Measurements from ENCODE around the gene EFHB.
"Not testable (repeated sequence)": the region's sequence is repeated elsewhere in the genome, so short reads cannot be mapped to it uniquely, and the experiment has no call there.

EFHB gene

DNA sequence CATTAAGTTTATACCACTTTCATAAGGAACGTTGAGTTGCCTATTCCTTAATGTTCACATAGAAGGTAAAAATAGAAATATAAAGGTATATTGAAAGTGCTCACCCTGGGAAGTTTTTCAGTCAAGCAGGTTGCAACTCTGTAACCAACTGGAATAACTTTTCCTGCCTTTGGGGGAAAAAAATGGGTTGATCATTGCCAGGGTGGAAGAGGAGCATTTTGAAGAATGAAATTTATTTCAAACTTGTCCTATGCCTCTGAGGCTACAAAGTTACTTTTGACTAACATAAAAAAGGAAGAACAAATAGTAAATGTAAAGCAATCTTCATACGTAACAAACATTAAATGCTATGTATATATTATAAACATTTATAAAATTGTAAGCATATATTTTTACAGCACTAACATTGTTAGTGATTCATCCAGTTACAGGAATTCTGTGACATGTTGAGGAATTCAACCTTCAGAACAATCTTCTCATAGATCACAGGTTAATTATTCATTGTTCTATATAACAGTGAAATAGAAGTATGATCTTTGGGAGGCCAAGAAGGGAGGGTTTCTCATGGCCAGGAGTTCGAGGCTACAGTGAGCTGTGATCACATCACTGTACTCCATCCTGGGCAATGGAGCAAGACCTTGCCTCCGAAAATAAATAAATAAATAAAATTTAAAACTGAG lies 13.5 kb downstream of the EFHB start:
- no peaks in the 10 kb centered on the region for H3K9me3 ChIP-seq (ENCODE audit: control insufficient read depth in 1 of 2, low read length in 2 of 2)
- H3K36me3 ChIP-seq (ENCODE audit: control insufficient read depth in 1 of 2, insufficient read depth in 2 of 2, low read length in 2 of 2) = no peaks in the 10 kb centered on the region
- H3K27me3 ChIP-seq (ENCODE audit: low read depth, low read length) = no peaks in the 10 kb centered on the region
- H3K4me1 ChIP-seq (ENCODE audit: control insufficient read depth in 1 of 2, insufficient read depth in 2 of 2, low read length in 2 of 2) = no peaks in the 10 kb centered on the region
- no peak overlapping the region for H3K27ac ChIP-seq (ENCODE audit: low read length)
- H3K4me3 ChIP-seq (ENCODE audit: low read depth in 1 of 2, low read length in 2 of 2) = no peak overlapping the region

DNA sequence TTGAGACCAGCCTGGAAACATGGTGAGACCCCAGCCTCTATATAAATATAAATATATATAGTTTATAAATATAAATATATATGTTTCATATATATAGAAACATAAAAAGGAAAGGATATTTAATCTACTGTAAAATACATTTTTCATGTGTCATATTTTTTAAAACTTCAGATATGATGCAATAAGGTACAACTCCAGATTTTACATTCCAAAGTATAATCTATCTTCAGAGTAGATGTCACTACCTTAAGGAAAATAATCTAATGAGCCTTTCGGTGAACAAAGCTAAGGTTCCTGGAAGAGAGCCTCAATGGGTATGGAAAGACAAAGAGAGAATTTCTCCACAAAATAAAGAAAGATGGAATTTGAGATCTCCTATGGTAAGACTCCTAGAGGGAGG lies 16.9 kb downstream of the EFHB start:
- H3K4me3 ChIP-seq (ENCODE audit: low read depth in 1 of 2, low read length in 2 of 2) = no peak overlapping the region
- H3K27me3 ChIP-seq (ENCODE audit: low read depth, low read length) = no peaks in the 10 kb centered on the region
- H3K36me3 ChIP-seq (ENCODE audit: control insufficient read depth in 1 of 2, insufficient read depth in 2 of 2, low read length in 2 of 2) = no peaks in the 10 kb centered on the region
- H3K27ac ChIP-seq (ENCODE audit: low read length) = no peak overlapping the region
- H3K4me1 ChIP-seq (ENCODE audit: control insufficient read depth in 1 of 2, insufficient read depth in 2 of 2, low read length in 2 of 2) = no peaks in the 10 kb centered on the region
- peaks cover 0 to 7% of the 10 kb centered on the region in 2 donors for H3K9me3 ChIP-seq (ENCODE audit: control insufficient read depth in 1 of 2, low read length in 2 of 2)

DNA sequence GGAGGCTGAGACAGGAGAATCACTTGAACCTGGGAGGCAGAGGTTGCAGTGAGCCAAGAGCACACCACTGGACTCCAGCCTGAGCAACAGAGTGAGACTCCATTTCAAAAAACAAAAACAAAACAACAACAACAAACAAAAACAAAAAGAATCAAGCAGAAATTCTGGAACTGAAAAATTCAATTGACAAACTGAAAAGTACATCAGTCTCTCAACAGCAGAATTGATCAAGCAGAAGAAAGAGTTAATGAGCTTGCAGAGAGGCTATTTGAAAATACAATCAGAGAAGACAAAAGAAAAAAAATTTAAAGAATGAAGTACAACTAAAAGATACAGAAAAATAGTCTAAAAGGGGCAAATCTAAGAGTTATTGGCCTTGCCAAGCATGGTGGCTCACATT lies 22.6 kb downstream of the EFHB start:
- Histone ChIP-seq H3K27ac (ENCODE audit: low read length) (no peak overlapping the region), H3K36me3 (ENCODE audit: control insufficient read depth in 1 of 2, insufficient read depth in 2 of 2, low read length in 2 of 2) (no peaks in the 10 kb centered on the region), H3K4me3 (ENCODE audit: low read depth in 1 of 2, low read length in 2 of 2) (no peak overlapping the region), H3K4me1 (ENCODE audit: control insufficient read depth in 1 of 2, insufficient read depth in 2 of 2, low read length in 2 of 2) (no peaks in the 10 kb centered on the region), H3K27me3 (ENCODE audit: low read depth, low read length) (no peaks in the 10 kb centered on the region), H3K9me3 (ENCODE audit: control insufficient read depth in 1 of 2, low read length in 2 of 2) (peaks cover 0 to 16% of the 10 kb centered on the region in 2 donors)

DNA sequence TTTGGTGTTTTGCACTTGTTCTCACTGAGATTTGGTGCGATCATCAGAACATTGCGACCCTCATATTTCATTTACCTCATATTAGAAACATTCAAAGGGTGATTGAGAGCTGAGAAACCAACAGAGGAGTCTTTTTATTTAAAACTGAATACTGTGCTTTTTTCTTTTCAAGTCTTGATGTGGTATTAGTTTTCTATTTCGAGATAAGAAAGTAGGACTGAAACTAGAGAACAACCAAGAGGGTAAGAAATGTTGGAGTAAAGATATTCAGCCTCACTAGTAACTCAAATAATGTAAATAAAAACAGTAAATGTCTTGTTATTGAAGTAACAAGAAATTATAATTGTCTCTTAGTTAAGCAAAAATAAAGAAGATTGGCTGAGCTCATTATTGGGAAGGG lies 26.5 kb downstream of the EFHB start:
- Histone ChIP-seq H3K36me3 (ENCODE audit: control insufficient read depth in 1 of 2, insufficient read depth in 2 of 2, low read length in 2 of 2) (no peaks in the 10 kb centered on the region), H3K27ac (ENCODE audit: low read length) (no peak overlapping the region), H3K9me3 (ENCODE audit: control insufficient read depth in 1 of 2, low read length in 2 of 2) (peaks cover 0 to 9% of the 10 kb centered on the region in 2 donors), H3K4me1 (ENCODE audit: control insufficient read depth in 1 of 2, insufficient read depth in 2 of 2, low read length in 2 of 2) (no peaks in the 10 kb centered on the region), H3K4me3 (ENCODE audit: low read depth in 1 of 2, low read length in 2 of 2) (no peak overlapping the region), H3K27me3 (ENCODE audit: low read depth, low read length) (no peaks in the 10 kb centered on the region)

DNA sequence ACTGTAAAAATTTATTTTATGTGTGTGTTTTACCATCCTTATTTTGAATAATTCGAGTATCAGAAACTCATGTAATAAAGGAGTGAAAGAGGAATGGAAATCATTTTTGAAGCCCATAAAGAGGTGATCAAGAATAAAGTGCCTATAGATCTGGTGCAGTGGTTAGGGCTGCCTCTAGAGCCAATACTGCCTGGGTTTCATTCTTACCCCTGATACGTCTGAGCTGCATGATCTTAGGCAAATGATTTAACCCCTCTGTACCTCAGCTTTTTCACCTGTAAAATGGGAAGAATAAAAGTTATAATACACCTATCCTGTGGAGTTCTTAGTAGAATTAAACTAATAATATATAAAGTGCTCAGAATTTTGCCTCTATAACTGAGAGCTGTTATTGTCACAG lies 30.4 kb downstream of the EFHB start:
- Histone ChIP-seq H3K36me3 (ENCODE audit: control insufficient read depth in 1 of 2, insufficient read depth in 2 of 2, low read length in 2 of 2) (no peaks in the 10 kb centered on the region), H3K27me3 (ENCODE audit: low read depth, low read length) (no peaks in the 10 kb centered on the region), H3K4me1 (ENCODE audit: control insufficient read depth in 1 of 2, insufficient read depth in 2 of 2, low read length in 2 of 2) (no peaks in the 10 kb centered on the region), H3K4me3 (ENCODE audit: low read depth in 1 of 2, low read length in 2 of 2) (no peak overlapping the region), H3K27ac (ENCODE audit: low read length) (no peak overlapping the region), H3K9me3 (ENCODE audit: control insufficient read depth in 1 of 2, low read length in 2 of 2) (no peaks in the 10 kb centered on the region)

DNA sequence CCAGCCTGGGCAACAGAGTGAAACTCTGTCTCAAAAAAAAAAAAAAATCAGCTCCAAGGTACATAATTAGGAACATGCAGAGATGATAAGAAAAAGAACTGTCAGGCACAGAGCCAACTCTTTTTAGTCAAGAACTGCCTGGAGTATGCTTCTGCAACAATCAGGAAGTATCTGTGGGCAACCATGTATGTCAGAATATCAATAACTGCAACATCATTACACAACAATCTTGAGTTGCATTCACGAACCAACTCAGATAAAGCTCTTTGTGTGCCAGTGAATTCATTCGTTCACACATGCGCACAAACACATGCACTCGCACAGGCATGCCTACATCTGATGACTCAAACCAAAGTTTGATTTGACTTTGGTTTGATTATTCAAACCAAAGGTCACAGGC lies 32.1 kb downstream of the EFHB start:
- Histone ChIP-seq H3K36me3 (ENCODE audit: control insufficient read depth in 1 of 2, insufficient read depth in 2 of 2, low read length in 2 of 2) (no peaks in the 10 kb centered on the region), H3K4me1 (ENCODE audit: control insufficient read depth in 1 of 2, insufficient read depth in 2 of 2, low read length in 2 of 2) (no peaks in the 10 kb centered on the region), H3K9me3 (ENCODE audit: control insufficient read depth in 1 of 2, low read length in 2 of 2) (no peaks in the 10 kb centered on the region), H3K27me3 (ENCODE audit: low read depth, low read length) (no peaks in the 10 kb centered on the region), H3K4me3 (ENCODE audit: low read depth in 1 of 2, low read length in 2 of 2) (no peak overlapping the region), H3K27ac (ENCODE audit: low read length) (no peak overlapping the region)

DNA sequence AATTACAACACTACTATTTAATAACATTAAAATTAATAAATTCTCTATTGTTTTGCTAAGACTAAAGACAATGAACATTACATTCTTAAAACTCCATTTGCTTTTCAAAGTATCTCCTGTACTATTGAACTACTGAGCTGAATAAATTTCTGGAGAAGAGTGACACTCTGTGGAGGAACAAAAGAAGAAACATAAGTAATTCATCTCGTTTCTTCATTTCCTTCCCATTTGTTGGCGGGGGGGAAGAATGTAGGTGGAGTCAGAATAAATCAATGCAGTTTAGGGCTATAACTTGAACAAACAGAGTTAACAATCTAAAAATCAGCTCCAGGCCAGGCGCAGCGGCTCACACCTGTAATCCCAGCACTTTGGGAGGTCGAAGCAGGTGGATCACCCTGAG lies 32.7 kb downstream of the EFHB start:
- no peak overlapping the region for H3K4me3 ChIP-seq (ENCODE audit: low read depth in 1 of 2, low read length in 2 of 2)
- no peak overlapping the region for H3K27ac ChIP-seq (ENCODE audit: low read length)

DNA sequence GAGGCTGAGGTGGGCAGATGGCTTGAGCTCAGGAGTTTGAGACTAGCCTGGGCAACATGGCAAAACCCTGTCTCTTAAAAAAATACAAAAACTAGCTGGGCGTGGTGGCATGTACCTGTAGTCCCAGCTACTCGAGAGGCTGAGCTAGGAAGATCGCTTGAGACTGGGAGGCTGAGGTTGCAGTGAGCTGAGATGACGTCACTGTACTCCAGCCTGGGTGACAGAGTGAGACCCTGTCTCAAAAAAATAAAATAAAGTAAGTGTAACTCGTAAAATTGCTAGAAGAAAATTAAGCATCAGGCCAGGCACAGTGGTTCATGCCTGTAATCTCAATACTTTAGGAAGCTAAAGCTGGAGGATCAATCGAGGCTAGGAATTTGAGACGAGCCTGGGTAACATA lies 34.2 kb downstream of the EFHB start:
- not testable (repeated sequence) for H3K27ac ChIP-seq (ENCODE audit: low read length); H3K36me3 ChIP-seq (ENCODE audit: control insufficient read depth in 1 of 2, insufficient read depth in 2 of 2, low read length in 2 of 2); H3K4me3 ChIP-seq (ENCODE audit: low read depth in 1 of 2, low read length in 2 of 2); H3K4me1 ChIP-seq (ENCODE audit: control insufficient read depth in 1 of 2, insufficient read depth in 2 of 2, low read length in 2 of 2); H3K9me3 ChIP-seq (ENCODE audit: control insufficient read depth in 1 of 2, low read length in 2 of 2); H3K27me3 ChIP-seq (ENCODE audit: low read depth, low read length)

More for the DNA sequence above, 32.7 kb downstream of the EFHB start:
- Histone ChIP-seq H3K27me3 (ENCODE audit: low read depth, low read length) (no peaks in the 10 kb centered on the region), H3K9me3 (ENCODE audit: control insufficient read depth in 1 of 2, low read length in 2 of 2) (no peaks in the 10 kb centered on the region), H3K4me1 (ENCODE audit: control insufficient read depth in 1 of 2, insufficient read depth in 2 of 2, low read length in 2 of 2) (no peaks in the 10 kb centered on the region), H3K36me3 (ENCODE audit: control insufficient read depth in 1 of 2, insufficient read depth in 2 of 2, low read length in 2 of 2) (no peaks in the 10 kb centered on the region)

DNA sequence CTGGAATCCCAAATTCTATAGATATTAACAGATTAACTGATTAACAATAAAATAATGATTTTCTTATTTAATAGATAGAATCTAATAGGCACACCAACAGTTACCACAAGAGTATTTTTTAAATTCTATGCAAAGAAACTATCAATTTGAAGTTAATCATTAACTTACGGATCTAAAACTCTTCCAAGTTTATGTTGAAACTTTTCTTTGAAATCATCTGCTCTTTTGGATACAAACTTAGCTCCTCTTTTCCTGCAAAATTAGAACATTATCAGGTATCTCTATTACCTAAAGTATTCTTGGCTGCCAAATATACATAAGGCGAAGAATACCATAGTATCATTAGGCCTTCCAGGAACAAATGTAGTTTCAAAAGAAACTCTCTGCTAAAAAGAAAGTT lies 34.8 kb downstream of the EFHB start:
- Histone ChIP-seq H3K27ac (ENCODE audit: low read length) (no peak overlapping the region), H3K4me1 (ENCODE audit: control insufficient read depth in 1 of 2, insufficient read depth in 2 of 2, low read length in 2 of 2) (no peaks in the 10 kb centered on the region), H3K27me3 (ENCODE audit: low read depth, low read length) (no peaks in the 10 kb centered on the region), H3K9me3 (ENCODE audit: control insufficient read depth in 1 of 2, low read length in 2 of 2) (no peaks in the 10 kb centered on the region), H3K36me3 (ENCODE audit: control insufficient read depth in 1 of 2, insufficient read depth in 2 of 2, low read length in 2 of 2) (no peaks in the 10 kb centered on the region), H3K4me3 (ENCODE audit: low read depth in 1 of 2, low read length in 2 of 2) (no peak overlapping the region)

DNA sequence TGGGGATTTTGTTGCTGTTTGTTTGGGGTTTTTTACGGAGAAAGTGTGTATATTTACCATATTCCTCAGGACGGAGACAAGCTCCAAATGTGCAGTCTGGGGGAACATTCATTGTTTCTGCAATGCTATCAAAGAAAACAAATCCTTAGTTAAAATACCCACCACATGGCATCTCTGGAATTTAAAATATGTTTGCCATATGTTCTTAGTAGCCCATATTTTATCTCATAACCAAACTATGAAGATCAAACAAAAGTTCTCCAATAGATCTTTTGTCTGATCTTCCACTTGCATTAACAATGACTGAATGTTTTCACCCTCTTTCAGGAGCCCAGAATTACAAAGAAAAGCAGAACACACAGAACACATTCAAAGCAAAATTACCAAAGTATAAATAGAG lies 35.3 kb downstream of the EFHB start:
- no peaks in the 10 kb centered on the region for H3K36me3 ChIP-seq (ENCODE audit: control insufficient read depth in 1 of 2, insufficient read depth in 2 of 2, low read length in 2 of 2)
- H3K9me3 ChIP-seq (ENCODE audit: control insufficient read depth in 1 of 2, low read length in 2 of 2) = no peaks in the 10 kb centered on the region
- H3K27ac ChIP-seq (ENCODE audit: low read length) = no peak overlapping the region
- no peak overlapping the region for H3K4me3 ChIP-seq (ENCODE audit: low read depth in 1 of 2, low read length in 2 of 2)
- H3K27me3 ChIP-seq (ENCODE audit: low read depth, low read length) = no peaks in the 10 kb centered on the region
- no peaks in the 10 kb centered on the region for H3K4me1 ChIP-seq (ENCODE audit: control insufficient read depth in 1 of 2, insufficient read depth in 2 of 2, low read length in 2 of 2)

DNA sequence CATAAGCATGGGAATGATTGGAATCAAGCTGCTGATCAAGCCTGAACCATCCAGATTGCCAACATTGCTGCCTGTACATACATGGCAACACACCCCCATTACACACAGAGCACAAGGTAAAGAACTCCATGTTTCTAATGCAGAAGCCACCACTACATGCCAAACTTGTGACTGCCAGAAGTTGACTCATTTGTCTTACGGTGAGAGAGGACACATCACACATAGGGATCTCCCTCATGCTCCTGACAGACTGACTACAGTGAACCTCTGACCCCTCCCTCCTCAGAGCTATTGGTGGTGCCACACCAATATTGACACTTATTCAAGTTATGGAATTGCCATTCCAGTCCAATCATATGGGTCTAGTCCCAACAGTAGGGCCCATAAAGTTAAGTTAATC lies 42.3 kb downstream of the EFHB start:
- H3K4me3 ChIP-seq (ENCODE audit: low read depth in 1 of 2, low read length in 2 of 2) = no peak overlapping the region
- no peaks in the 10 kb centered on the region for H3K9me3 ChIP-seq (ENCODE audit: control insufficient read depth in 1 of 2, low read length in 2 of 2)
- no peak overlapping the region for H3K27ac ChIP-seq (ENCODE audit: low read length)
- no peaks in the 10 kb centered on the region for H3K36me3 ChIP-seq (ENCODE audit: control insufficient read depth in 1 of 2, insufficient read depth in 2 of 2, low read length in 2 of 2)
- H3K27me3 ChIP-seq (ENCODE audit: low read depth, low read length) = no peaks in the 10 kb centered on the region
- no peaks in the 10 kb centered on the region for H3K4me1 ChIP-seq (ENCODE audit: control insufficient read depth in 1 of 2, insufficient read depth in 2 of 2, low read length in 2 of 2)

DNA sequence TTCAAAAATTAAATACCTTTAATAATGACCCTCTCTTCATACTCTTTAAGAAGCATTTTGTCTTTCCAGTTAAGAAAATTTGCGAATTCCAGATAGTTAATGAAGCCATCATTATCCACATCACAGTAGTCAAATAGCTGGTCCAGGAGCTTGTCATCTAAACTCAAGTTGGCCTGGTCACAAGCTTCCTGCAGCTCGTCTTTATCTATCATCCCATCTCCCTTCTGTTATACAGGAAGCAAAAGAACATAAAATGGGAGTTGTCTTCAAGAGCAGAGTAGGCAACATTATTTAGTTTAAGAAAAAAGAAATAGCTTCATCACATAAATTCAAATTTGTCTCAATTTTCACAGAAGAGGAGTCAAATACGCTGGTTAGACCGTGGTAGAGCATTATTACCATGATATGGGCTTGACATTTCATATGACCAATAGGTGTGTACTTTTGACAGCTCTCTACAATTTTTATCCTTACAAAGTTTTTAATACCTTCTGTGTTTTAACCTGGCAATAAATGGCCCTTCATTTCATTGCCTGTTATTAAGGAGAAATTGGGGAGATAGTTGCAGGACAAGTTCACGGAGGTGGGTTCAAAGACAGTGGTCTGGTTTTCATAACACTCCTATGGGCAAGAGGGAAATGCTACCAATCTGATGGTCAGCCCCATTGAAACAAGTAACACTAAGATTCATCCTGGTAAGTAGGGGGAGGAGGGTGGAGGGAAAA lies 45.4 kb downstream of the EFHB start:
- Histone ChIP-seq H3K9me3 (ENCODE audit: control insufficient read depth in 1 of 2, low read length in 2 of 2) (no peaks in the 10 kb centered on the region), H3K4me1 (ENCODE audit: control insufficient read depth in 1 of 2, insufficient read depth in 2 of 2, low read length in 2 of 2) (no peaks in the 10 kb centered on the region), H3K27ac (ENCODE audit: low read length) (peak overlapping the region; percentile 28), H3K27me3 (ENCODE audit: low read depth, low read length) (no peaks in the 10 kb centered on the region), H3K4me3 (ENCODE audit: low read depth in 1 of 2, low read length in 2 of 2) (no peak overlapping the region), H3K36me3 (ENCODE audit: control insufficient read depth in 1 of 2, insufficient read depth in 2 of 2, low read length in 2 of 2) (no peaks in the 10 kb centered on the region)
